Osteocyte (in vitro differentiated cells): ENCODE measurements around the gene STIL. TPM values are rescaled to one million over a fixed set of nuclear protein-coding genes. Genes with fewer than 3 reads are reported as not detected.

Experiments
- DNase-seq: peaks from one replicate; pipeline ENCODE4 v3.0.0; 2021; ENCODE audit warnings: mixed read lengths; ENCODE audit not compliant: unreplicated experiment; ENCODE audit errors: extremely low spot score
- H3K27ac Mint-ChIP-seq: one replicate; pipeline ENCODE4 v1.8.0; 2021; ENCODE audit warnings: mild to moderate bottlenecking, mixed read lengths; ENCODE audit not compliant: unreplicated experiment
- H3K27me3 Mint-ChIP-seq: one replicate; pipeline ENCODE4 v1.8.0; 2021; ENCODE audit warnings: mixed read lengths; ENCODE audit not compliant: unreplicated experiment
- H3K36me3 Mint-ChIP-seq: one replicate; pipeline ENCODE4 v1.8.0; 2021; ENCODE audit warnings: mixed read lengths; ENCODE audit not compliant: unreplicated experiment
- H3K4me1 Mint-ChIP-seq: one replicate; pipeline ENCODE4 v1.8.0; 2021; ENCODE audit warnings: mixed read lengths; ENCODE audit not compliant: unreplicated experiment
- H3K4me3 Mint-ChIP-seq: one replicate; pipeline ENCODE4 v1.8.0; 2021; ENCODE audit warnings: mild to moderate bottlenecking, moderate library complexity, mixed read lengths; ENCODE audit not compliant: unreplicated experiment
- H3K9me3 Mint-ChIP-seq: one replicate; pipeline ENCODE4 v1.8.0; 2021; ENCODE audit warnings: mixed read lengths; ENCODE audit not compliant: unreplicated experiment
- total RNA-seq: library from RNA; stranded (reverse); gene quantifications from 2 replicates; pipeline ENCODE4 v1.2.1, GENCODE V29; 2021
- TF ChIP-seq, protein P1 (sequence below): fragments of 200-600 bp; sonication (generic); IDR thresholded peaks from 2 replicates; pipeline ENCODE4 v1.5.0; 2021; ENCODE audit warnings: antibody characterized with exemption, mild to moderate bottlenecking, moderate library complexity

The STIL gene
- total RNA-seq, 1 donor from 2014 or later, result 5.6 TPM

DNA sequence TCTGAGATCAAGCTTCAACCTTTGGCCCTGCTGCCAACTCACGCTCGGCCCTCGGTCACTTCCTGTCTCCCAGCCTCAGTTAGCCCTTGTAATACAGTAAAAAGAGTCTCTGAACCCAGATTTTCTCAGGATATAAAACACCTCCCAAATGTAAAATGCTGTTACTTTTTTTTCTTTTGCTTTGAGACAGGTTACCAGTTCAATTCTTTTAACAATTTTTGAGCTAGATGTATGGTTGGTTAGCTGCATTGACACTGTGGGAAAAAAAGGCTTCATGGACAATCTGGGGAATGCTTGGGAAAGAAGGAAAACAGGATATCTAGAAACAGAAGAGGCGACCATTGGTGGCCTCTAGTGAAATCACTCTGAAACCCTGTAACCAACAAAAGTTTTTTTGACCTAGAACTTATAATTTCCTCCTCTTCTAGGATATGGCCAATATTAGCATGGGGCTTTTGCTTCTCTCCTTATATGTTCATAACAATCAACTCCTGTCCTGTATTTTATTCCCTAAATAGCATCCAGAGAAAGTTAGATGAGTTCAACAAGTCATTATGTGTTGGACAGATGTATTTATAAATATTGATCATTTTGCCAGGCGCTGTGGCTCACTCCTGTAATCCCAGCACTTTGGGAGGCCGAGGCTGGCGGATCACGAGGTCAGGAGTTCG, 21.0 kb upstream of the STIL start:
- no peaks in the 10 kb centered on the region for H3K27me3 Mint-ChIP-seq
- H3K9me3 Mint-ChIP-seq, result no peaks in the 10 kb centered on the region
- H3K4me3 Mint-ChIP-seq, result peak overlapping the region; percentile 91
- H3K4me1 Mint-ChIP-seq, result peaks cover 29% of the 10 kb centered on the region
- H3K36me3 Mint-ChIP-seq, result no peaks in the 10 kb centered on the region
- peak overlapping the region; percentile 96 for H3K27ac Mint-ChIP-seq
- no peak for DNase-seq
- TF ChIP-seq, protein P1, sequence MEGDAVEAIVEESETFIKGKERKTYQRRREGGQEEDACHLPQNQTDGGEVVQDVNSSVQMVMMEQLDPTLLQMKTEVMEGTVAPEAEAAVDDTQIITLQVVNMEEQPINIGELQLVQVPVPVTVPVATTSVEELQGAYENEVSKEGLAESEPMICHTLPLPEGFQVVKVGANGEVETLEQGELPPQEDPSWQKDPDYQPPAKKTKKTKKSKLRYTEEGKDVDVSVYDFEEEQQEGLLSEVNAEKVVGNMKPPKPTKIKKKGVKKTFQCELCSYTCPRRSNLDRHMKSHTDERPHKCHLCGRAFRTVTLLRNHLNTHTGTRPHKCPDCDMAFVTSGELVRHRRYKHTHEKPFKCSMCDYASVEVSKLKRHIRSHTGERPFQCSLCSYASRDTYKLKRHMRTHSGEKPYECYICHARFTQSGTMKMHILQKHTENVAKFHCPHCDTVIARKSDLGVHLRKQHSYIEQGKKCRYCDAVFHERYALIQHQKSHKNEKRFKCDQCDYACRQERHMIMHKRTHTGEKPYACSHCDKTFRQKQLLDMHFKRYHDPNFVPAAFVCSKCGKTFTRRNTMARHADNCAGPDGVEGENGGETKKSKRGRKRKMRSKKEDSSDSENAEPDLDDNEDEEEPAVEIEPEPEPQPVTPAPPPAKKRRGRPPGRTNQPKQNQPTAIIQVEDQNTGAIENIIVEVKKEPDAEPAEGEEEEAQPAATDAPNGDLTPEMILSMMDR, result no peak

DNA sequence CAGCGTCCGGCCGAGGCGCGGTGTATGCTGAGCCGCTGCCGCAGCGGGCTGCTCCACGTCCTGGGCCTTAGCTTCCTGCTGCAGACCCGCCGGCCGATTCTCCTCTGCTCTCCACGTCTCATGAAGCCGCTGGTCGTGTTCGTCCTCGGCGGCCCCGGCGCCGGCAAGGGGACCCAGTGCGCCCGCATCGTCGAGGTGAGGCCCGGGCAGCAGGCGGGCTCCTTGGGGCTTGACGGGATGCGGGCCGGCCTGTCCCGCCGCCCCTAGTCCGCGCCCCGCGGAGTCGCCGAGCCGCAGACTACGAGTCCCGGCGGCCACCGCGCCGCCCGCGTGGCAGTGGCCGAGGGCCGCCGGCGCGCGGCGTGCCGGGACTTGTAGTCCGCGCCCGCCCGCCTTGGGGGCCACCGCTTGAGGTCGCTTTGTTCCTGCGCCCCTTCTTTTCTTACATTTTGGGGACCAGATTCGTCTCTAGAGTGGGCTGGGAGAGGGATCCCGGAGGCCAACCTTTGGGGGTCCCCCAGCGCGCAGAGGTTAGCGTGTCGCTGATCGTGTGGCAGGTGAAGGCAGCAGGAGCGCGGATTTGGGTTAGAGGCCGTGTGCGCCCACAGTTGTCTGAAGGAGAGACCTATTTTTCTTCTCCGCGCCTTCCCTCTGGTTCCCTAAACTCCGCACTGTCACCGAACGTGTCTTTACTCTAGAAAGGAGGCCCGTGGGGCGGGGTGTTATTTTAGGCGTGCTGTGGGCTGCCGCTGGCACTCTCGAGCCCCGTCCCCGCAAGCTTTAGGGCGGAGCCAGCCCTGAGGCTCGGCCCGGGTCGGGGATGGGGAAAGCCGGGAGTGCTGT, 20.2 kb upstream of the STIL start:
- peak; percentile 90 for DNase-seq
- TF ChIP-seq, protein P1, result no peak
- Mint-ChIP-seq H3K9me3 (no peaks in the 10 kb centered on the region), H3K4me3 (peak overlapping the region; percentile 91), H3K36me3 (no peaks in the 10 kb centered on the region), H3K27ac (peak overlapping the region; percentile 96), H3K4me1 (peaks cover 26% of the 10 kb centered on the region), H3K27me3 (no peaks in the 10 kb centered on the region)

DNA sequence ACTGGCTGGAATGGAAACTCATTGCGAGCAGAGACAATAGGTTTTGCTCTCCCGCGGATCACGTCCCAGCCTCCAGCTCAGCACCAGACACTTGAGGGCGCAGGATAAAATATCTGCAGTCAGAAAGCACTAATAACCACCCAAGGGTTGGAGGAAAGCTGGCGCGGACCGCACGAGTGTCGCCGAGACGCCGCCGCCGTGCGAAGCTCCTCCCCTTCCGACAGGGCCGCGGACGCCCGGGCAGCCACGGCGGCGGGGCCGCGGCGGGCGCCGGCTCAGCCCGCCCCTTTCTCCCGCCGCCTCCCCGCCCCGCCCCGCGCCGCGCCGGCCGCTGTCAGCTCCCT, 19.6 kb upstream of the STIL start, which contains the start of gene CMPK1:
CMPK1 (plus strand) TSS at position 213 of the 344 bp plus-strand sequence. CDS start 156 bp downstream, outside the sequence.
- no peaks in the 10 kb centered on the region for H3K36me3 Mint-ChIP-seq
- H3K9me3 Mint-ChIP-seq, result no peaks in the 10 kb centered on the region
- peak within 1 kb of the TSS; percentile 91 for H3K4me3 Mint-ChIP-seq
- no peaks in the 10 kb centered on the region for H3K27me3 Mint-ChIP-seq
- peak within 1 kb of the TSS; percentile 96 for H3K27ac Mint-ChIP-seq
- peak; percentile 92 for DNase-seq
- TF ChIP-seq, protein P1, result peak; percentile 30
- H3K4me1 Mint-ChIP-seq, result peaks cover 23% of the 10 kb centered on the region

DNA sequence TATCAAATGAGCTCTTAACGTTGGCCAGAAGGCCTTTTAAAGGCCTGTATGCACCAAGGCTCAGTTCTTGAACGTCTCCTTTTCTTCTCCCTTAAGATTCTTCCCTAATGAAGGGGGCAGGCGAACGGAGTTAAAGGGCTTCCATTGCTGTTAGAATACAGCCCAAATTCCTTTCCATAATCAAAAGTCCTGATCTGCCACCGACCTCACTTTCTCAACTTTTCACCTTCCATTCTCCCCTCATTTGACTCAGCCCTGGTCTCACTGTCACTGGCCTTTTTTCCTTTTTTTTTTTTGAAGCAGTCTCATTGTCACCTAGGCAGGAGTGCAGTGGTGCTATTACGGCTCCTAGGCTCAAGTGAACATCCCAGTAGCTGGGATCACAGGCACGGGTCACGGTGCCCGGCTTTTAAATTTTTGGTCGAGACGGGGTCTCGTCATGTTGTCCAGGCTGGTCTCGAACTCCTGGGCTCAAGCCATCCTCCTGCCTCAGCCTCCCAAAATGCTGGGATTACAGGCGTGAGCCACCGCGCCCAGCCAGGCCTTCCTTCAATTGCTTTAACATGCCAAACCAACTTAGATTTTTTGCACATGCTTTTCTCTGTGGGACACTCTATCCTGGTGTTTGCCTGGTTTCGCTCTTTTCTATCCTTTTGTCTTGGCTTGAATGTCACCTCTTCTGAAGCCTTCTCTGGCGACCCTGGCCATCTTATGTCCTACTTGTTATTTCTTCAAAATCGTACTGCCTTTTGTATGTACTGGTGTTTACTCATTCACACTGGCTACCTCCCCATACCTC, 19.0 kb upstream of the STIL start:
- DNase-seq, result peak; percentile 51
- H3K4me1 Mint-ChIP-seq, result peaks cover 19% of the 10 kb centered on the region
- no peaks in the 10 kb centered on the region for H3K27me3 Mint-ChIP-seq
- H3K9me3 Mint-ChIP-seq, result no peaks in the 10 kb centered on the region
- H3K36me3 Mint-ChIP-seq, result no peaks in the 10 kb centered on the region
- H3K27ac Mint-ChIP-seq, result no peak overlapping the region
- no peak overlapping the region for H3K4me3 Mint-ChIP-seq
- TF ChIP-seq, protein P1, result no peak
